ENCODE data around the gene PCBD1. TPM values are rescaled to one million over a fixed set of nuclear protein-coding genes. Genes with fewer than 3 reads are reported as not detected.

Gene PCBD1
- polyA plus RNA-seq, 3 donors: 18.0 to 28.3 (median 21.3) TPM

GRCh38 chr10:70838270-70838805 lies 50.0 kb downstream of the PCBD1 start:
- no peak overlapping the region for H3K4me3 ChIP-seq (replicated peaks in 1 of 3; ENCODE audit: low read depth in 2 of 3, low read length in 3 of 3)
- H3K27ac ChIP-seq (ENCODE audit: low read depth in 1 of 2, low read length in 2 of 2): no peak overlapping the region
- H2AFZ ChIP-seq (ENCODE audit: insufficient read depth, low read depth, low read length, poor library complexity, severe bottlenecking): no peak overlapping the region
- peaks cover 10 to 27% of the 10 kb centered on the region in 2 donors for H3K36me3 ChIP-seq (replicated peaks in 1 of 2; ENCODE audit: control insufficient read depth in 1 of 2, insufficient read depth in 2 of 2, low read length in 2 of 2)
- peak in 2 of 3 donors; percentile 13 to 19 for DNase-seq
- H3K4me2 ChIP-seq (replicated peaks; ENCODE audit: extremely low read depth, low read length, poor library complexity, severe bottlenecking): no peak overlapping the region
- TF ChIP-seq CTCF (IDR thresholded peaks at IDR 0.05): no peak
- intact Hi-C loops (cut with micrococcal nuclease): no loop called here
- Mint-ChIP-seq H3K4me3 (no peak overlapping the region), H3K36me3 (peaks cover 45 to 50% of the 10 kb centered on the region in 2 donors), H3K27ac (peak overlapping the region in 3 of 7 donors; percentile 11 to 44 (median 23)), H3K9me3 (peaks cover 6 to 12% (median 9%) of the 10 kb centered on the region in 7 donors), H3K4me1 (peaks cover 40% of the 10 kb centered on the region), H3K27me3 (ENCODE audit: low read depth in 3 of 3) (no peaks in the 10 kb centered on the region)
- 92% methylated on average over 2 of the region's 4 CpGs for WGBS (ENCODE audit: insufficient coverage)
- no peaks in the 10 kb centered on the region for H3K27me3 ChIP-seq (ENCODE audit: control insufficient read depth in 2 of 2, insufficient read depth in 2 of 2, low read length in 2 of 2)
- H3K9me3 ChIP-seq (replicated peaks in 1 of 2; ENCODE audit: control insufficient read depth in 1 of 2, insufficient read depth in 1 of 2, low read length in 2 of 2): peaks cover 7 to 8% of the 10 kb centered on the region in 2 donors
- no peak overlapping the region for H3K9ac ChIP-seq (ENCODE audit: insufficient read depth, low read length, poor library complexity, severe bottlenecking)
- peaks cover 24 to 32% of the 10 kb centered on the region in 2 donors for H3K4me1 ChIP-seq (ENCODE audit: control insufficient read depth in 1 of 2, insufficient read depth in 2 of 2, low read length in 2 of 2)
- H4K20me1 ChIP-seq (ENCODE audit: insufficient read depth, low read length): peaks cover 65% of the 10 kb centered on the region
- H3K79me2 ChIP-seq (ENCODE audit: insufficient read depth, low read length): peaks cover 12% of the 10 kb centered on the region

GRCh38 chr10:70837660-70838059 lies 50.7 kb downstream of the PCBD1 start:
- no peak overlapping the region for H3K4me2 ChIP-seq (replicated peaks; ENCODE audit: extremely low read depth, low read length, poor library complexity, severe bottlenecking)
- H3K27ac ChIP-seq (ENCODE audit: low read depth in 1 of 2, low read length in 2 of 2): no peak overlapping the region
- Mint-ChIP-seq H3K36me3 (peaks cover 43% of the 10 kb centered on the region in 2 donors), H3K27ac (no peak overlapping the region), H3K27me3 (ENCODE audit: low read depth in 3 of 3) (no peaks in the 10 kb centered on the region), H3K4me1 (peaks cover 47% of the 10 kb centered on the region), H3K9me3 (peaks cover 6 to 12% (median 9%) of the 10 kb centered on the region in 7 donors), H3K4me3 (no peak overlapping the region)
- no peak overlapping the region for H3K4me3 ChIP-seq (replicated peaks in 1 of 3; ENCODE audit: low read depth in 2 of 3, low read length in 3 of 3)
- 100% methylated on average over 1 of the region's 3 CpGs for WGBS (ENCODE audit: insufficient coverage)
- no peak for TF ChIP-seq CTCF (IDR thresholded peaks at IDR 0.05)
- peaks cover 64% of the 10 kb centered on the region for H4K20me1 ChIP-seq (ENCODE audit: insufficient read depth, low read length)
- intact Hi-C loops (cut with micrococcal nuclease): no loop called here
- H3K9me3 ChIP-seq (replicated peaks in 1 of 2; ENCODE audit: control insufficient read depth in 1 of 2, insufficient read depth in 1 of 2, low read length in 2 of 2): peaks cover 7 to 8% of the 10 kb centered on the region in 2 donors
- peaks cover 10 to 20% of the 10 kb centered on the region in 2 donors for H3K36me3 ChIP-seq (replicated peaks in 1 of 2; ENCODE audit: control insufficient read depth in 1 of 2, insufficient read depth in 2 of 2, low read length in 2 of 2)
- peaks cover 31 to 39% of the 10 kb centered on the region in 2 donors for H3K4me1 ChIP-seq (ENCODE audit: control insufficient read depth in 1 of 2, insufficient read depth in 2 of 2, low read length in 2 of 2)
- H3K79me2 ChIP-seq (ENCODE audit: insufficient read depth, low read length): peaks cover 12% of the 10 kb centered on the region
- no peak for DNase-seq
- no peaks in the 10 kb centered on the region for H3K27me3 ChIP-seq (ENCODE audit: control insufficient read depth in 2 of 2, insufficient read depth in 2 of 2, low read length in 2 of 2)
- no peak overlapping the region for H2AFZ ChIP-seq (ENCODE audit: insufficient read depth, low read depth, low read length, poor library complexity, severe bottlenecking)
- H3K9ac ChIP-seq (ENCODE audit: insufficient read depth, low read length, poor library complexity, severe bottlenecking): no peak overlapping the region
